HG02610 (cell line): ENCODE measurements around the gene MRAP2.
"Not testable (repeated sequence)": the region's sequence is repeated elsewhere in the genome, so short reads cannot be mapped to it uniquely, and the experiment has no call there.

Experiments
- ATAC-seq: cut with Tn5 transposase; IDR thresholded peaks from one replicate; pipeline ENCODE4 v1.9.1; 2021; ENCODE audit warnings: mild to moderate bottlenecking, moderate library complexity; ENCODE audit not compliant: unreplicated experiment

The MRAP2 gene

DNA sequence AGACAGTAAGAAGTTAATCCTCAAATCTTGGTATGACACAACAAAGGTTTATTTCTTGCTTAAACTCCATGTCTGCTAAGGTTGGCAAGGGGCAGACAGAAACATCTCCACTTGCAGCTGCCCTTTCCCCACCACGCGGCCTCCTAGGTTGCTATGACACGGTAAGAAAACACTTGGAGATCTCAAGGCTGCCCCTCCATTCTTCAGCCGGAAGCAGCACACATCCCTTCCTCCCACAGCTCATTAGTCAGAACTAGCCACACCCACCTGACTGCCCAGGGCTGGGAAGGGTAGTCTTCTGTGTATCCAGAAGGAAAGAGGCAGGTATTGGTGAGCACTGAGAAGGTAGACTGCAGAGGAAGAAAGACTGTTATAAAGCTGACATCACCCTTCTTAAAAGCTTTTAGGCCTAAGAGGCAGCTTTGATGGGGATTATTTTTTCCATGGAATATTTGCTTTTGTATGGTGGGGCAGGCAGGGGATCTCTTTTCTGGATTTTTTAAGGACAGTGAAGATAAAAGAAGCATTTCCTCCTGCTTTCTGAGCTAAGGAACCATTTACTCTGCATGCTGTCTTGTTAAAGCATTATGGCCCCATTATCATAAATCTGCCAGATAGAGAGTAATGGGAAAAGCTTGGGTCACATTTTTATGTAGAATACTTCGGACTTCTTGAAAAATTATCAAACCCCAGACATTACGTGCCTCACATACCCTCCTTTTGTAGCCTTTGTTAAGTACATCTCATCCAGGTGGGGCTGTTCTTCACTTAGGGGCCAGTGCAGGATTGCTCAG lies 41.6 kb downstream of the MRAP2 start:
- no peak for ATAC-seq

- ATAC-seq = no peak
Measured at GRCh38 chr6:84077645-84078044, 44.1 kb downstream of the MRAP2 start.

- ATAC-seq = no peak
Measured at GRCh38 chr6:84078335-84078734, 44.8 kb downstream of the MRAP2 start.

DNA sequence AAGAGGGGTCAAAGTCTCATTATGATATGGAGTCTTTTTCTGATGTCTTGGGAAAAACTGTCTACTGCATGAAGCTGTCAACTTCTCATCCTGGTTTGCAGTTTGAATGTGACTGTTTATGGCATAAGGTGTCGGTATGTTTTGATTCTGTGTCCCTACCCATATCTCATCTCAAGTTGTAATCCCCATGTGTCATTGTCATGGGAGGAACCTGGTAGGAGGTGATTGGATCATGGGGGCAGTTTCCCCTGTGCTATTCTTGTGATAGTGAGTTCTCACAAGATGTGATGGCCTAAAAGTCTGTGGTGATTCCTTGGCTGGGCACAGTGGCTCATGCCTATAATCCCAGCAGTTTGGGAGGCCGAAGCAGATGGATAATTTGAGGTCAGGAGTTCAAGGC lies 47.6 kb downstream of the MRAP2 start:
- ATAC-seq = no peak

- no peak for ATAC-seq
Measured at GRCh38 chr6:84082689-84083265, 49.2 kb downstream of the MRAP2 start.

- ATAC-seq = not testable (repeated sequence)
Measured at GRCh38 chr6:84084705-84085104, 51.1 kb downstream of the MRAP2 start.

DNA sequence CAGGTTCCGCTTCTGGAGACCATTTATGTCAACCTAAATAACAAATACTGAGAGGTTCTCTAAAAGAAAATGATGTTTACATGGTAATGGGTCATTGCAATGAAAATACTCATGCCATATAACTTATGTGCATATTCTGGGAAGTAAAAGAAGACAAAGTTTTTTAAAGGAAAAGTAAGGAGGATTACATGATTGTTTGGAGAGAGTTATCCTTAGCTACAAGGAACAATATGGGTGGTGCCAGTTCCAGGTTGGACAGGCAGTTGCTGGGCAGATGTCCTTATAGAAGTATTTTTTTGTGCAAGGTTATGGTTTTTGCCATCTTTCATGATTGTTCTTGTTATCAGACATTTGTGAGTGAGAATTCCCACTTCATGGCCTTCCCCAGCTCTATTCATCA lies 52.5 kb downstream of the MRAP2 start:
- no peak for ATAC-seq

DNA sequence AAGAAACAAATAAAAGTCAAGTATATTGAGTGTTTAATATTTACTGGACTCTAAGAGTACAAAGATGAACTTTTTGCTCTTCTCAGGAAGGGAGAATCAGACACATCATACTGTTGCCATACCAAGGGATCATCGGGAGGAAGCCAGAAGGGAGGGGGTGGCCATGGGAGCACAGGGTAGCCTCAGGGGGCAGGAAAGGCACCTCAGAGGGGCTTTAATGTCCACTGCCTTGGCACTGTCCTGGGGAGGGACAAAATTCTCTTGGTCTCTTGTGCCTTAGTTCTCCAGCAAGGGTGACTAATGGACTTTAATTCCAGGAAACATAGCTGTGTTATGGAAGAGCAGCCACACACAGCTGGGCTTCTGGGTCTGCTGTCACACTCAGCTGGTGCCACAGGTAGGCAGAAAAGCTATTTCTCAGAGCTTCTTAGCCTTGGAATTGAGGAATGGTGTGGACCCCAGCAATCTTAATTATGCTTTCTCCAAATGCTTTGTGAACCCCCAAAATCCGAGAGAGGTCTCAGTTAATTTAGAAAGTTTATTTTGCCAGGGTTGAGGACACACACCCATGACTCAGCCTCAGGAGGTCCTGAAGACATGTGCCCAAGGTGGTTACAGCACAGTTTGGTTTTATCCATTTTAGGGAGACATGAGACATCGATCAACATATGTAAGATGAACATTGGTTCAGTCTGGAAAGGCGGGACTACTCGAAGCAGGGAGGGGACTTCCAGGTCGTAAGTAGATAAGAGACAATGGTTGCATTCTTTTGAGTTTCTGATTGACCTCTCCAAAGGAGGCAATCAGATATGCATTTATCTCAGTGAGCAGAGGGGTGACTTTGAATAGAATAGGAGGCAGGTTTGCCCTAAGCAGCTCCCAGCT lies 53.2 kb downstream of the MRAP2 start:
- ATAC-seq = no peak

- no peak for ATAC-seq
Measured at GRCh38 chr6:84089081-84089480, 55.5 kb downstream of the MRAP2 start.

- ATAC-seq = no peak
Measured at GRCh38 chr6:84089552-84089951, 56.0 kb downstream of the MRAP2 start.

DNA sequence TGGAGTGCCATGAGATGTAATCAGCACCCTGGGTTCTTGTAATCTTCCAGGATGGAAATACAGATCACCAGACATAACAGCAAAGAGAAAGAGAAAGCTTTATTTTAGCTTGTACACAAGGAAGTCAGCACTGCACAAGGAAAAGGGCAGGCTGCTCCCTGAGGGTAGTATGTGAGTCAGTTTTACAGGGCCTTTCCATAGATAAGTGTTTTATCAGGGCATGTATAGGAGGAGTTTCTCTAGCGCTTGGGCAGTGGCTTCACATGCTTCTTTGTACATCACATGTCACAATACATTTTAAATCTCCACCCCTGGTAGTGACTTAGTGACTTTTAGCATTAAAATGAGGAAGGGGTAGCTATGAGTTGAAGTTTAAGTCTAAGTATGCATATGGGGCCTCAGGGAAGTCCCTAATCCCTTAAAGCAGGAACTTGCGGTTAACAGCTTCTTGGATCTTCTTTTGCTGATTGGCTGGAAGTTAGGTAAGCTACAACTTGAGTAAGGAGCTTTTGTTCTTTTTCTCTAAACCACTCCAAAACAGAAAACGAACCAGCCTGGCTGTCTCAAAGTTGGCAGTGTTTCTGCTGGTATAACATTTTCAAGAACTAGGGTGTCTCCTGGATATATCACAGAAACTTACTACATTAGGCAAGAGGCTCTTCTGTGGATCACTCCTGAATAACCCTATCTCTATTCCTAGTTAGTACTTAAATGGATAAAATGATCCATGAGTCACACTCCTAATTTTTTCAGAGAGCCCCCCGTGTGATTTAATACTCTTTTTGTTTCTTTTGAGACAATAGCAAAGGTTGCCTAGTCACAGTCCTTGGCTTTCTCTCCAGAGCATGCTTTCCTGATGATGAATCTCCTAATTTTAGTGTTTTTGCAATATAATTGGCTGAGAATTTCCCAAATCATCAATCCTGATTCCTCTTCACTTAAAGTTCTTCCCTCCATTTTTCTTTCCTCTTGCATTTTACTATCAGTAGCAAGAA lies 60.2 kb downstream of the MRAP2 start:
- peak; percentile 46 for ATAC-seq

GRCh38 chr6:84095156-84095555 lies 61.6 kb downstream of the MRAP2 start:
- ATAC-seq = no peak

GRCh38 chr6:84103029-84103428 lies 69.5 kb downstream of the MRAP2 start:
- no peak for ATAC-seq

DNA sequence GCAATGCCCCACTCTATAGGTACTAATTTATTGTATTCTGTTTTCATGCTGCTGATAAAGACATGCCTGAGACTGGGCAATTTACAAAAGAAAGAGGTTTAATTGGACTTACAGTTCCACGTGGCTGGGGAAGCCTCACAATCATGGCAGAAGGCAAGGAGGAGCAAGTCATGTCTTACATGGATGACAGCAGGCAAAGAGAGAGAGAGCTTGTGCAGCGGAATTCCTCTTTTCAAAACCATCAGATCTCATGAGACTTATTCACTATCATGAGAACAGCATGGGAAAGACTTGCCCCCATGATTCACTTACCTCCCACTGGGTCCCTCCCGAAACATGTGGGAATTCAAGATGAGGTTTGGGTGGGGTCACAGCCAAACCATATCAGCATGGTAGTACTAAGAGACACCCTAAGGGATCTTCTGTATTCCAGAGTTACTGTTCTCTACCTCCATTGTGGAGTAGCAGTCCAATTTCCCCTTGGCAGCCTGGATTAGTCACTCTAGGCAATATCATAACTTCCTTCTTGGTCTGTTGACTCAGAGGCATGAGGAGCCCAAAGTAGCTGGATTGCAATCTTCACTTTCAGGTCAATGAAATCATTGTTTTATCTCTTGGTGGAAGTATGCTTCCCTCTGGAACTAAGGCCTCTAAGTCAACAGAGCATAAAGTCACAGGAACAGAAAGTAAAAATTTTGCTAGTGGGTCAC lies 71.8 kb downstream of the MRAP2 start:
- not testable (repeated sequence) for ATAC-seq

GRCh38 chr6:84107495-84107894 lies 73.9 kb downstream of the MRAP2 start:
- no peak for ATAC-seq

GRCh38 chr6:84111351-84111750 lies 77.8 kb downstream of the MRAP2 start:
- ATAC-seq = not testable (repeated sequence)

GRCh38 chr6:84114933-84115594 lies 81.5 kb downstream of the MRAP2 start:
- ATAC-seq = not testable (repeated sequence)

GRCh38 chr6:84118191-84118590 lies 84.6 kb downstream of the MRAP2 start:
- ATAC-seq = no peak

DNA sequence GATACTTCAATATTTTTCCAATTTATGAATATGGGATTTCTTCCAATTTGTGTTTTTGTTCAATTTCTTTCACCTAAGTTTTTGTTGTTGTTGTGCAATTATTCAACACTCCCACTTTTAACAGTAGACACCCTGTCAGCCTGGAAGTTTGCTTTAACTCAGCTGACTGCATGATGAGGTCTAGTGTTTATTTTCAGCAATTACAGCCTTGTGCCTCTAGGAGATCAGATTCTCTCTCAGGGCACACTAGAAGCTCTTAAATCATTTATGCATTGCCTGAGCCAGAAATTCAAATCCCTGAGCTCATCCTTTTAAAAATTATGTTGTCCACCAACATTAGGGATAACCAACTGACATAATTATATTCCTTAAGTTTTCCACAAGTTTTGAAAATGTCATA lies 85.7 kb downstream of the MRAP2 start:
- no peak for ATAC-seq
